ENCODE results near the gene DTX2.
"Not testable (repeated sequence)": the region's sequence is repeated elsewhere in the genome, so short reads cannot be mapped to it uniquely, and the experiment has no call there.

The DTX2 gene

DNA sequence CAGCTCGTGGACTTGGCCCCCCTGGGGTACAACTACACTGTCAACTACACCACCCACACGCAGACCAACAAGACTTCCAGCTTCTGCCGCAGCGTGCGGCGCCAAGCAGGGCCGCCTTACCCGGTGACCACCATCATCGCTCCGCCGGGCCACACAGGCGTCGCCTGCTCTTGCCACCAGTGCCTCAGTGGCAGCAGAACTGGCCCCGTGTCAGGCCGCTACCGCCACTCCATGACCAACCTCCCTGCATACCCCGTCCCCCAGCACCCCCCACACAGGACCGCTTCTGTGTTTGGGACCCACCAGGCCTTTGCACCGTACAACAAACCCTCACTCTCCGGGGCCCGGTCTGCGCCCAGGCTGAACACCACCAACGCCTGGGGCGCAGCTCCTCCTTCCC is 21.2 kb downstream of the DTX2 start:
- H3K9ac ChIP-seq (ENCODE audit: low read depth, low read length, poor library complexity, severe bottlenecking); H3K9me2 ChIP-seq (replicated peaks; ENCODE audit: low read depth, low read length); H3K36me3 ChIP-seq (ENCODE audit: insufficient read depth, low read length); H3K79me2 ChIP-seq (ENCODE audit: insufficient read depth, low read length); H3K4me3 ChIP-seq (ENCODE audit: low read length, poor library complexity, severe bottlenecking); H3K9me3 ChIP-seq (ENCODE audit: insufficient read depth, low read depth, low read length); H2AFZ ChIP-seq (ENCODE audit: low read length); H3K4me2 ChIP-seq (ENCODE audit: low read depth, low read length, poor library complexity, severe bottlenecking); H3F3A ChIP-seq (ENCODE audit: low read depth); H3K27me3 ChIP-seq (ENCODE audit: insufficient read depth, low read length, poor library complexity, severe bottlenecking); H4K20me1 ChIP-seq (ENCODE audit: insufficient read depth, low read length, poor library complexity, severe bottlenecking); H3K4me1 ChIP-seq (ENCODE audit: insufficient read depth, low read length, poor library complexity, severe bottlenecking): not testable (repeated sequence)

DNA sequence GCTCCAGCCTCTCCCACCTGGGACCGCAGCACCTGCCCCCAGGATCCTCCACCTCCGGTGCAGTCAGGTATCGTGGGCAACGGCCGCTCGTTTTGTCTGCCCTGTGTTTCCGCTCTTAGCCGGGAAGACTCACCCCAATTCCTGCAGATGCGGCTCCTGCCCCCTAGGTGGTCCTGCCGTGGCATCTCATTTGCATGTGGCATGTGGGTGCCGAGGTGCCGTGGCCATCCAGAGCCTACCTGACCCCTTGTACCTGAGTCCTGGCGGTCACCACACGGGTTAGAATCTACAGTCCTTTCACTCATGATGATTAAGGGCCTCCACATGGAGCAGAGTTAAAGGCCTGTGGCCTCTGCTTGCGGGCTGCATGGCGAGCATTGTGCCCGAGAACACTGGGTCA is 21.6 kb downstream of the DTX2 start:
- H3F3A ChIP-seq (ENCODE audit: low read depth); H4K20me1 ChIP-seq (ENCODE audit: insufficient read depth, low read length, poor library complexity, severe bottlenecking); H2AFZ ChIP-seq (ENCODE audit: low read length): not testable (repeated sequence)

DNA sequence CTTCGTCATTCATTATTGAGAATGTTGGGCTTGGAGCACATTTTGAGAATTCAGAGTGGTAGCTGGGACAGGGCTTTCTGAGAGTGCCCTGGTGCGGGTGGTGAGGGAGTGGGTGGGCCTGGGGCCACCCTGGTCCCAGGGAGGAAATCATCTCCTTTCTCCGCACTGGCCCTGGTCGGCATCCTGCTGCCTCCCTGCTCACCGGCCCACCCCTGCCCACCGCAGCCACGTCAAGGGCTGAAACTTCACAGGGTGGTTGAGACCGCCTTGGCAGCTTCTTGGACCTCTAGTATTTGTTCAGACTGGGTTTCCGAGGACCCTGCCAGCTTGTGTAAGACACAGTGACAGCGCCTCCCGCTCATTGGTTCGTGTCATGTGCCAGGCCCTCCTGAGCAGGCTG is 22.9 kb downstream of the DTX2 start:
- not testable (repeated sequence) for H4K20me1 ChIP-seq (ENCODE audit: insufficient read depth, low read length, poor library complexity, severe bottlenecking); H3K4me3 ChIP-seq (ENCODE audit: low read length, poor library complexity, severe bottlenecking); H3F3A ChIP-seq (ENCODE audit: low read depth); H3K27me3 ChIP-seq (ENCODE audit: insufficient read depth, low read length, poor library complexity, severe bottlenecking); H3K79me2 ChIP-seq (ENCODE audit: insufficient read depth, low read length); H3K9me2 ChIP-seq (replicated peaks; ENCODE audit: low read depth, low read length); H3K9ac ChIP-seq (ENCODE audit: low read depth, low read length, poor library complexity, severe bottlenecking); H3K4me2 ChIP-seq (ENCODE audit: low read depth, low read length, poor library complexity, severe bottlenecking); H3K36me3 ChIP-seq (ENCODE audit: insufficient read depth, low read length); H2AFZ ChIP-seq (ENCODE audit: low read length); H3K9me3 ChIP-seq (ENCODE audit: insufficient read depth, low read depth, low read length); H3K4me1 ChIP-seq (ENCODE audit: insufficient read depth, low read length, poor library complexity, severe bottlenecking)

More for the DNA sequence above, 21.6 kb downstream of the DTX2 start:
- not testable (repeated sequence) for H3K9me2 ChIP-seq (replicated peaks; ENCODE audit: low read depth, low read length); H3K4me2 ChIP-seq (ENCODE audit: low read depth, low read length, poor library complexity, severe bottlenecking); H3K79me2 ChIP-seq (ENCODE audit: insufficient read depth, low read length); H3K27me3 ChIP-seq (ENCODE audit: insufficient read depth, low read length, poor library complexity, severe bottlenecking); H3K4me1 ChIP-seq (ENCODE audit: insufficient read depth, low read length, poor library complexity, severe bottlenecking); H3K36me3 ChIP-seq (ENCODE audit: insufficient read depth, low read length); H3K4me3 ChIP-seq (ENCODE audit: low read length, poor library complexity, severe bottlenecking); H3K9ac ChIP-seq (ENCODE audit: low read depth, low read length, poor library complexity, severe bottlenecking); H3K9me3 ChIP-seq (ENCODE audit: insufficient read depth, low read depth, low read length)

DNA sequence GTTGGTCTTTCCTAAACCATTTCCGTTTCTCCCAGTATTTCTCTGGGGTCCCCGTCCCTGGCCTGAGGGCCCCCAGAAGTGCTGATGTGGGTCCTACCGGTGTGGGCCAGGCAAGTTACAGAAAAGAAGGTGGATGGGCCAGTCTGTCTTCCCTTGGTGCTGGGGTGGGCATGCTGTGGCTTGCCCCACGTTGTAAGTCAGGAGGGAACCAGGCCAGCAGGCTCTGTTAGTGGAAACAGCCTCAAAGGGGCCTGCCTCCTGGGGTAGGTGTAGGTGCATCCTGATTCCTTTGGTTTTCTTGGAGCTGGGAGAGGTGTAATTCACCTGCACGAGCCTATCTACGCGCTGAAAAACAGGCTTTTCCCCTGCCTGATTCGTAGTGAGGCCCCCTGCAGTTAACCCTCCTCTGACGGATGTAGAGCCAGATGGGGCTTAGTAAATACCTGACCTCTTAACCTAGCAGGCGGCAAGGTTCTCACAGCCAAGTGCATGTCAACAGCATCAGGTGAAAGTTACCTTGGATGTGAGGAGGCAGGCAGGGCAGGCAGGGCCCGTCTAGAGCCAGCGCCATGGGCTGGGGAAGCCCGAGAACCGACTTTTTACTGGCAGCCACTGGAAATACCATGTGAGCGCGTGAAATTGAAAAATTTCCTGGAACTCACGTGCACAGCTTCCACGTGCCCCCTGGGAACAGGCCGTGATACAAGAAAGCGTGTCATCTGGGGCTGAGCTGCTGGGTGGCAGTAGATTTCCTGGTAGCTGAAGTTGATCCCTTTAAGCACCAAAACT is 24.5 kb downstream of the DTX2 start:
- not testable (repeated sequence) for H4K20me1 ChIP-seq (ENCODE audit: insufficient read depth, low read length, poor library complexity, severe bottlenecking); H3F3A ChIP-seq (ENCODE audit: low read depth); H3K36me3 ChIP-seq (ENCODE audit: insufficient read depth, low read length); H3K9me2 ChIP-seq (replicated peaks; ENCODE audit: low read depth, low read length); H3K27me3 ChIP-seq (ENCODE audit: insufficient read depth, low read length, poor library complexity, severe bottlenecking); H3K79me2 ChIP-seq (ENCODE audit: insufficient read depth, low read length); H3K4me1 ChIP-seq (ENCODE audit: insufficient read depth, low read length, poor library complexity, severe bottlenecking); H3K9me3 ChIP-seq (ENCODE audit: insufficient read depth, low read depth, low read length); H3K4me3 ChIP-seq (ENCODE audit: low read length, poor library complexity, severe bottlenecking); H2AFZ ChIP-seq (ENCODE audit: low read length); H3K9ac ChIP-seq (ENCODE audit: low read depth, low read length, poor library complexity, severe bottlenecking); H3K4me2 ChIP-seq (ENCODE audit: low read depth, low read length, poor library complexity, severe bottlenecking)

DNA sequence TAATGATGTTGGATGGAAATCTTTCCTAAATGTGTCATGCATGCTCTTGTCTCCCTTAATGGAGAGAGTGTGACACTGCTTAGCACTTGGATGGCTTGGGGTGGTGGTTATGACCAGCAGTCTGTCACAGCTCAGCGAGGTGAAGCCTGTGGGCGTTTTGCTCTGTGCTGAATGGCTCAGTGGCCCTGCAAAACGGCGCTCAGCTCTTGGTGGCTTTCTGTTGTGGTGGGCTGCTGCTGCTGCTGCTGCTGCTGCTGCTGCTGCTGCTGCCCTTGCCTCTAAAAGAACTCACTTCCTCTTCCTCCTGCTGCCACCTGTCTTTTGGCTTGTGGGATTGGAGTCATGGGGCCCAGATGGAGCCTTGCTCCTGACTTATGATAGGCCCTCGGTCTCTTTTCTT is 25.1 kb downstream of the DTX2 start:
- H3K36me3 ChIP-seq (ENCODE audit: insufficient read depth, low read length); H3K79me2 ChIP-seq (ENCODE audit: insufficient read depth, low read length); H3K4me3 ChIP-seq (ENCODE audit: low read length, poor library complexity, severe bottlenecking); H3K9me2 ChIP-seq (replicated peaks; ENCODE audit: low read depth, low read length); H4K20me1 ChIP-seq (ENCODE audit: insufficient read depth, low read length, poor library complexity, severe bottlenecking); H3K9me3 ChIP-seq (ENCODE audit: insufficient read depth, low read depth, low read length); H3K27me3 ChIP-seq (ENCODE audit: insufficient read depth, low read length, poor library complexity, severe bottlenecking); H3F3A ChIP-seq (ENCODE audit: low read depth); H3K9ac ChIP-seq (ENCODE audit: low read depth, low read length, poor library complexity, severe bottlenecking); H2AFZ ChIP-seq (ENCODE audit: low read length); H3K4me2 ChIP-seq (ENCODE audit: low read depth, low read length, poor library complexity, severe bottlenecking); H3K4me1 ChIP-seq (ENCODE audit: insufficient read depth, low read length, poor library complexity, severe bottlenecking): not testable (repeated sequence)

DNA sequence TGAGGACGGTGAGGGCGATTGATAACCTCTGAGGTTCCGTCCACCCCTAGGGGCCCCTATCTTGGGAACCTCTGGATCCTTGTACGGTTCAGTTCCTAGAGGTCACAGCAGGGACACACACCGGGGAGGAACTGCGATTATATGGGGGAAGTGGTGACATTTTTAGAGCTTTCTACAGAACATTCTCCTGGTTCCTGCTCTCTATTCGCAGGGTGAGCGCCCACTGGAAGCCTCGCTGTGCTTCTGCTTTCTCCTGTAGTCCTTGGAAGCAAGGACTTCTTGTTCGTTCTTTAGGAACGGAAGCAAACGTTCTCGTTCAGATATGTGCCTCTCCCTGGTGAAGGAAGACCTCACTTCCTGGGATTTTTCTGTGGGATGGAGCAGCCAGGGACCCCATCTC is 26.5 kb downstream of the DTX2 start:
- not testable (repeated sequence) for H2AFZ ChIP-seq (ENCODE audit: low read length); H4K20me1 ChIP-seq (ENCODE audit: insufficient read depth, low read length, poor library complexity, severe bottlenecking); H3K4me1 ChIP-seq (ENCODE audit: insufficient read depth, low read length, poor library complexity, severe bottlenecking); H3K27me3 ChIP-seq (ENCODE audit: insufficient read depth, low read length, poor library complexity, severe bottlenecking); H3K79me2 ChIP-seq (ENCODE audit: insufficient read depth, low read length); H3F3A ChIP-seq (ENCODE audit: low read depth); H3K4me2 ChIP-seq (ENCODE audit: low read depth, low read length, poor library complexity, severe bottlenecking); H3K9me3 ChIP-seq (ENCODE audit: insufficient read depth, low read depth, low read length); H3K36me3 ChIP-seq (ENCODE audit: insufficient read depth, low read length); H3K9ac ChIP-seq (ENCODE audit: low read depth, low read length, poor library complexity, severe bottlenecking); H3K4me3 ChIP-seq (ENCODE audit: low read length, poor library complexity, severe bottlenecking); H3K9me2 ChIP-seq (replicated peaks; ENCODE audit: low read depth, low read length)

DNA sequence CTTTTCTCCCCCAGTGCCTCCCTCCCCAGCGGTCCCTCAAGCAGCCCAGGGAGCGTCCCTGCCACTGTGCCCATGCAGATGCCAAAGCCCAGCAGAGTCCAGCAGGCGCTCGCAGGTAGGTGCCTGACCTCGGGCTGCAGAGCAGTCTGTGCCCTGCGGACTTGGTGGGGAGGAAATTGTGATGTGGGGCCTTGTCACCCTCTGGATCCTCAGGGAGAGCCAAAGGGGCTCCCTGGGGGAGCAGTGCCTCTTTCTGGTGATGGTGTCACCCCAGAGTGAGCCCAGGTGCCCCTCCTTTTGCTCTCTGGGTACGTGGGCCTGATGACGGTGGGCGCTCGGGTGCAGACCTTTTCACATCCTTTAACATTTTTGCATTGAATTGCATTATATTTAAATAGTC is 30.6 kb downstream of the DTX2 start:
- H3K9me2 ChIP-seq (replicated peaks; ENCODE audit: low read depth, low read length); H3K4me3 ChIP-seq (ENCODE audit: low read length, poor library complexity, severe bottlenecking); H3K9me3 ChIP-seq (ENCODE audit: insufficient read depth, low read depth, low read length); H2AFZ ChIP-seq (ENCODE audit: low read length); H3K4me1 ChIP-seq (ENCODE audit: insufficient read depth, low read length, poor library complexity, severe bottlenecking); H3K9ac ChIP-seq (ENCODE audit: low read depth, low read length, poor library complexity, severe bottlenecking); H3K27me3 ChIP-seq (ENCODE audit: insufficient read depth, low read length, poor library complexity, severe bottlenecking); H3K79me2 ChIP-seq (ENCODE audit: insufficient read depth, low read length); H3K36me3 ChIP-seq (ENCODE audit: insufficient read depth, low read length); H3K4me2 ChIP-seq (ENCODE audit: low read depth, low read length, poor library complexity, severe bottlenecking); H4K20me1 ChIP-seq (ENCODE audit: insufficient read depth, low read length, poor library complexity, severe bottlenecking); H3F3A ChIP-seq (ENCODE audit: low read depth): not testable (repeated sequence)

Data from Loucy (cell line).